Adrenal gland (tissue), 5 donors: ENCODE measurements around the gene RAVER1.

Source experiments
- CTCF ChIP-seq, 6 experiments: fragments of 450-650 bp in 4 of 6; fragments of 200-600 bp in 2 of 6; sonication (generic) in 1 of 6; IDR thresholded peaks; 1 replicate in 5 of 6; 2 replicates in 1 of 6; pipeline versions ENCODE4 v1.5.1 to v1.8.0; 2016 to 2021; ENCODE audit warnings: antibody characterized with exemption in 6 of 6, mild to moderate bottlenecking in 2 of 6, moderate library complexity in 1 of 6
- POLR2A ChIP-seq, 2 donors: fragments of 450-650 bp; IDR thresholded peaks; one replicate each; pipeline ENCODE4 v1.6.1; 2017; ENCODE audit warnings: antibody characterized with exemption in 2 of 2, mild to moderate bottlenecking in 2 of 2, moderate library complexity in 1 of 2
- donor health status: DM: no; HTN: no; CAD: no.

- TF ChIP-seq CTCF (IDR thresholded peaks at IDR 0.05), result no peak
- TF ChIP-seq POLR2A (IDR thresholded peaks at IDR 0.05), result no peak
Measured at GRCh38 chr19:10321417-10321797, 11.9 kb downstream of the RAVER1 start.
